DND-41 (cell line): ENCODE measurements around the gene P4HA1.
"Not testable (repeated sequence)": the region's sequence is repeated elsewhere in the genome, so short reads cannot be mapped to it uniquely, and the experiment has no call there.

Experiments used
- ATAC-seq: fragments of 200-7000 bp; cut with Tn5 transposase; 3 replicates; pipeline ENCODE4 v1.9.1; 2021; ENCODE audit warnings: low read depth; ENCODE audit not compliant: insufficient read depth
- DNase-seq: peaks from one replicate; pipeline ENCODE4 v3.0.0-alpha.2; 2020
- H2AFZ ChIP-seq: 2 replicates; pipeline ENCODE4 v1.6.0; 2012; ENCODE audit warnings: low read depth, low read length
- H3K27ac ChIP-seq: 2 replicates; pipeline ENCODE4 v1.5.1; 2012; ENCODE audit warnings: low read length, inconsistent platforms
- H3K27me3 ChIP-seq: fragments of 200-600 bp; sonication (generic); 2 replicates; pipeline ENCODE4 v1.6.0; 2012; ENCODE audit warnings: low read length, mild to moderate bottlenecking, inconsistent platforms; ENCODE audit not compliant: insufficient read depth, poor library complexity
- H3K36me3 ChIP-seq: 2 replicates; pipeline ENCODE4 v1.5.1; 2012; ENCODE audit warnings: low read length, inconsistent platforms; ENCODE audit not compliant: insufficient read depth
- H3K4me1 ChIP-seq: 2 replicates; pipeline ENCODE4 v1.5.1; 2012; ENCODE audit warnings: mild to moderate bottlenecking, low read length; ENCODE audit not compliant: insufficient read depth
- H3K4me2 ChIP-seq: 2 replicates; pipeline ENCODE4 v1.6.0; 2012; ENCODE audit warnings: mild to moderate bottlenecking, moderate library complexity, low read length, inconsistent platforms; ENCODE audit not compliant: insufficient read depth
- H3K4me3 ChIP-seq, 2 experiments: fragments of 200-600 bp in 1 of 2; shearing (Covaris generic) in 1 of 2; 2 replicates each; pipeline ENCODE4 v1.5.1; 2012 to 2016; ENCODE audit warnings: inconsistent platforms in 2 of 2, low read length in 2 of 2, mild to moderate bottlenecking in 2 of 2, low read depth in 1 of 2, moderate library complexity in 1 of 2
- H3K79me2 ChIP-seq: 2 replicates; pipeline ENCODE4 v1.6.0; 2012; ENCODE audit warnings: low read length, inconsistent platforms; ENCODE audit not compliant: insufficient read depth
- H3K9ac ChIP-seq: 2 replicates; pipeline ENCODE4 v1.6.0; 2012; ENCODE audit warnings: low read depth, mild to moderate bottlenecking, inconsistent platforms, low read length, moderate library complexity
- H3K9me3 ChIP-seq: 2 replicates; pipeline ENCODE4 v1.5.1; 2012; ENCODE audit warnings: low read length, moderate library complexity, mild to moderate bottlenecking, inconsistent platforms; ENCODE audit not compliant: insufficient read depth, severe bottlenecking
- H4K20me1 ChIP-seq: 2 replicates; pipeline ENCODE4 v1.6.0; 2012; ENCODE audit warnings: low read length; ENCODE audit not compliant: insufficient read depth
- EZH2 ChIP-seq: IDR thresholded peaks from 3 replicates; pipeline ENCODE4 v1.6.1; 2012; ENCODE audit warnings: borderline replicate concordance, low read depth, mild to moderate bottlenecking, moderate library complexity, low read length, inconsistent platforms; ENCODE audit not compliant: severe bottlenecking
- TF ChIP-seq, protein P1 (sequence below): IDR thresholded peaks from 2 replicates; pipeline ENCODE4 v1.5.1; 2012; ENCODE audit warnings: borderline replicate concordance, low read length, moderate library complexity, mild to moderate bottlenecking; ENCODE audit not compliant: poor library complexity, severe bottlenecking; ENCODE audit errors: extremely low read depth

P4HA1 gene

DNA sequence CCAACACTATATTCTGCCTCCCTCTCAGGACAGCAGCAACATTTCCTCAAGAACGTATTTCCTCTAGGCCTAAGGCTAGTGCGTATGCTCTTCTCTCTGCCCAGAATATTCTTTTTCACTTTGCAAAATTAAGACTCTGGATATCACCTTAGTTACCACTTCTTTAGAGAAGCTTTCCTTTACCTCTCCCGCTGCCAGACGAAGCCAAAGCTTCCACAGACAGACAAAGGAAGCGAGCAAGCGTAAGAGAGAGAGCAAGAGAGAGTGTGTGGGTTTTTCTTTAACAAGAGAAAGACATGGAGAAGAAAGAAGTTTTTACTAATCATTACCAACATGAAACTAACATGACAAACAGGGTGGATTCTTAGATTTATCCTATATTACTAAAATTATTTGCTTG is 64.1 kb downstream of the P4HA1 start:
- no peaks in the 10 kb centered on the region; the same call in 1 of the 2 replicates for H4K20me1 ChIP-seq
- H3K79me2 ChIP-seq, result no peaks in the 10 kb centered on the region
- no peak overlapping the region for H2AFZ ChIP-seq
- ATAC-seq, result no peak
- no peaks in the 10 kb centered on the region for H3K9me3 ChIP-seq
- DNase-seq, result no peak
- H3K4me2 ChIP-seq, result no peak overlapping the region
- no peaks in the 10 kb centered on the region for H3K27me3 ChIP-seq
- H3K4me3 ChIP-seq, result no peak overlapping the region
- no peak overlapping the region for H3K27ac ChIP-seq
- no peak for TF ChIP-seq EZH2
- no peaks in the 10 kb centered on the region for H3K4me1 ChIP-seq
- H3K36me3 ChIP-seq, result peaks cover 67% of the 10 kb centered on the region
- no peak overlapping the region for H3K9ac ChIP-seq

DNA sequence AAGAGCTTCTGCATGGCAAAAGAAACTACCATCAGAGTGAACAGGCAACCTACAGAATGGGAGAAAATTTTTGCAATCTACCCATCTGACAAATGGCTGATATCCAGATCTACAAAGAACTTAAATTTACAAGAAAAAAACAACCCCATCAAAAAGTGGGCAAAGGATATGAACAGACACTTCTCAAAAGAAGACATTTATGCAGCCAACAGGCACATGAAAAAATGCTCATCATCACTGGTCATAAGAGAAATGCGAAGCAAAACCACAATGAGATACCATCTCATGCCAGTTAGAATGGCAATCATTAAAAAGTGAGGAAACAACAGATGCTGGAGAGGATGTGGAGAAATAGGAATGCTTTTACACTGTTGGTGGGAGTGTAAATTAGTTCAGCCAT is 70.0 kb downstream of the P4HA1 start:
- H3K36me3 ChIP-seq, result peaks cover 40% of the 10 kb centered on the region
- not testable (repeated sequence) for H3K9ac ChIP-seq, H3K9me3 ChIP-seq, H3K27me3 ChIP-seq, DNase-seq, H3K27ac ChIP-seq, H3K4me3 ChIP-seq, H3K79me2 ChIP-seq, H3K4me2 ChIP-seq, H2AFZ ChIP-seq, H4K20me1 ChIP-seq, ATAC-seq, H3K4me1 ChIP-seq

DNA sequence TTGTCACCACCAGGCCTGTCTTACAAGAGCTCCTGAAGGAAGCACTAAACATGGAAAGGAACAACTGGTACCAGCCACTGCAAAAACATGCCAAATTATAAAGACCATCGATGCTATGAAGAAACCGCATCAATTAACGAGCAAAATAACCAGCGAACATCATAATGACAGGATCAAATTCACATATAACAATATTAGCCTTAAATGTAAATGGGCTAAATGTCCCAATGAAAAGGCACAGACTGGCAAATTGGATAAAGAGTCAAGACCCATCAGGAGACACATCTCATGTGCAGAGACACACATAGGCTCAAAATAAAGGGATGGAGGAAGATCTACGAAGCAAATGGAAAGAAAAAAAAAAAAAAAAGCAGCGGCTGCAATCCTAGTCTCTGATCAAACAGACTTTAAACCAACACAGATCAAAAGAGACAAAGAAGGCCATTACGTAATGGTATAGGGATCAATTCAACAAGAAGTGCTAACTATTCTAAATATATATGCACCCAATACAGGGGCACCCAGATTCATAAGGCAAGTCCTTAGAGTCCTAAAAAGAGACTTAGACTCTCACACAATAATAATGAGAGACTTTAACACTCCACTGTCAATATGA is 73.1 kb downstream of the P4HA1 start:
- not testable (repeated sequence) for H3K9ac ChIP-seq, H3K27ac ChIP-seq, H3K9me3 ChIP-seq, DNase-seq, H2AFZ ChIP-seq, ATAC-seq, H3K27me3 ChIP-seq, H3K4me3 ChIP-seq, H4K20me1 ChIP-seq, H3K4me1 ChIP-seq, H3K4me2 ChIP-seq
- Histone ChIP-seq H3K79me2 (peaks cover 10% of the 10 kb centered on the region; the same call in 1 of the 2 replicates), H3K36me3 (peaks cover 30% of the 10 kb centered on the region)

GRCh38 chr10:73022961-73023360 is 73.7 kb downstream of the P4HA1 start:
- DNase-seq, ATAC-seq, H3K4me3 ChIP-seq, H3K27ac ChIP-seq, H3K27me3 ChIP-seq, H3K4me2 ChIP-seq, H2AFZ ChIP-seq, H3K4me1 ChIP-seq, H3K9me3 ChIP-seq, H3K9ac ChIP-seq: not testable (repeated sequence)
- Histone ChIP-seq H4K20me1 (peaks cover 11% of the 10 kb centered on the region), H3K36me3 (peaks cover 30% of the 10 kb centered on the region), H3K79me2 (peaks cover 13% of the 10 kb centered on the region)

DNA sequence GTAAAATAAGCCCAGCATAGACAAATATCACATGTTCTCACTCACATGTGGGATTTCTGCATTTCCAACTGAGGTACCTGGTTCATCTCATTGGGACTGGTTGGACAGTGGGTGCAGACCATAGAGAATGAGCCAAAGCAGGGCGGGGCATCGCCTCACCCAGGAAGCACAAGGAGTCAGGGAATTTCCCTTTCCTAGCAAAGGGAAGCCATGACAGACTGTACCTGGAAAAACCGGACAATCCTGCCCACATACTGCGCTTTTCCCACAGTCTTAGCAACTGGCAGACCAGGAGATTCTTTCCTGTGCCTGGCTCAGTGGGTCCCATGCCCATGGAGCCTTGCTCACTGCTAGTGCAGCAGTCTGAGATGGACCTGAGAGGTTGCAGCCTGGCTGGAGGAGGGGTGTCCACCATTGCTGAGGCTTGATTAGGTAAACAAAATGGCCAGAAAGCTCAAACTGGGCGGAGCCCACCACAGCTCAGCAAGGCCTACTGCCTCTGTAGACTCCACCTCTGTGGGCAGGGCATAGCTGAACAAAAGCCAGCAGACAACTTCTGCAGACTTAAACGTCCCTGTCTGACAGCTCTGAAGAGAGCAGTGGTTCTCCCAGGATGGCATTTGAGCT is 75.0 kb downstream of the P4HA1 start:
- not testable (repeated sequence) for H3K4me2 ChIP-seq, H3K4me1 ChIP-seq, H3K27ac ChIP-seq, H3K4me3 ChIP-seq, H3K9ac ChIP-seq, H2AFZ ChIP-seq, H3K27me3 ChIP-seq, ATAC-seq, DNase-seq, H3K9me3 ChIP-seq
- Histone ChIP-seq H3K36me3 (peaks cover 35% of the 10 kb centered on the region), H4K20me1 (peaks cover 13% of the 10 kb centered on the region), H3K79me2 (peaks cover 13% of the 10 kb centered on the region)

- DNase-seq, result no peak
- Histone ChIP-seq H3K4me3 (no peak overlapping the region), H4K20me1 (peaks cover 13% of the 10 kb centered on the region), H3K36me3 (peaks cover 41% of the 10 kb centered on the region), H3K4me2 (no peak overlapping the region), H2AFZ (no peak overlapping the region), H3K4me1 (no peaks in the 10 kb centered on the region), H3K9me3 (no peaks in the 10 kb centered on the region), H3K27me3 (no peaks in the 10 kb centered on the region), H3K9ac (no peak overlapping the region), H3K79me2 (peaks cover 13% of the 10 kb centered on the region), H3K27ac (no peak overlapping the region)
- no peak for ATAC-seq
- no peak for TF ChIP-seq EZH2
- TF ChIP-seq, protein P1, sequence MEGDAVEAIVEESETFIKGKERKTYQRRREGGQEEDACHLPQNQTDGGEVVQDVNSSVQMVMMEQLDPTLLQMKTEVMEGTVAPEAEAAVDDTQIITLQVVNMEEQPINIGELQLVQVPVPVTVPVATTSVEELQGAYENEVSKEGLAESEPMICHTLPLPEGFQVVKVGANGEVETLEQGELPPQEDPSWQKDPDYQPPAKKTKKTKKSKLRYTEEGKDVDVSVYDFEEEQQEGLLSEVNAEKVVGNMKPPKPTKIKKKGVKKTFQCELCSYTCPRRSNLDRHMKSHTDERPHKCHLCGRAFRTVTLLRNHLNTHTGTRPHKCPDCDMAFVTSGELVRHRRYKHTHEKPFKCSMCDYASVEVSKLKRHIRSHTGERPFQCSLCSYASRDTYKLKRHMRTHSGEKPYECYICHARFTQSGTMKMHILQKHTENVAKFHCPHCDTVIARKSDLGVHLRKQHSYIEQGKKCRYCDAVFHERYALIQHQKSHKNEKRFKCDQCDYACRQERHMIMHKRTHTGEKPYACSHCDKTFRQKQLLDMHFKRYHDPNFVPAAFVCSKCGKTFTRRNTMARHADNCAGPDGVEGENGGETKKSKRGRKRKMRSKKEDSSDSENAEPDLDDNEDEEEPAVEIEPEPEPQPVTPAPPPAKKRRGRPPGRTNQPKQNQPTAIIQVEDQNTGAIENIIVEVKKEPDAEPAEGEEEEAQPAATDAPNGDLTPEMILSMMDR, result no peak
Measured at GRCh38 chr10:73021050-73021449, 75.6 kb downstream of the P4HA1 start.
